PFSK-1 (cell line): ENCODE data around the gene SPATA12.

ENCODE experiments used
- FOXP2 ChIP-seq: optimal IDR thresholded peaks from 2 replicates; pipeline ENCODE3; 2011; ENCODE audit warnings: borderline replicate concordance, control low read depth, inconsistent platforms; ENCODE audit not compliant: insufficient read depth; ENCODE audit errors: extremely low read length, extremely low read depth
- POLR2AphosphoS5 ChIP-seq: IDR thresholded peaks from 2 replicates; pipeline ENCODE4 v1.6.1; 2012; ENCODE audit warnings: low read depth, mild to moderate bottlenecking, control low read depth, low read length, moderate library complexity
- SIN3A ChIP-seq: IDR thresholded peaks from 2 replicates; pipeline ENCODE4 v1.6.1; 2012; ENCODE audit warnings: mild to moderate bottlenecking, low read length, moderate library complexity, borderline replicate concordance; ENCODE audit not compliant: insufficient read depth
- TAF1 ChIP-seq: IDR thresholded peaks from 2 replicates; pipeline ENCODE4 v1.6.1; 2012; ENCODE audit warnings: low read length, control low read depth, borderline replicate concordance; ENCODE audit not compliant: insufficient read depth
- TF ChIP-seq, protein P1 (sequence below), 2 experiments: IDR thresholded peaks; 2 replicates each; pipeline versions ENCODE4 v1.6.1 to v1.8.0; 2011 to 2012; ENCODE audit warnings: low read depth in 2 of 2, low read length in 2 of 2, control low read depth in 1 of 2, inconsistent platforms in 1 of 2, mild to moderate bottlenecking in 1 of 2, moderate library complexity in 1 of 2; ENCODE audit not compliant: insufficient read depth in 1 of 2

DNA sequence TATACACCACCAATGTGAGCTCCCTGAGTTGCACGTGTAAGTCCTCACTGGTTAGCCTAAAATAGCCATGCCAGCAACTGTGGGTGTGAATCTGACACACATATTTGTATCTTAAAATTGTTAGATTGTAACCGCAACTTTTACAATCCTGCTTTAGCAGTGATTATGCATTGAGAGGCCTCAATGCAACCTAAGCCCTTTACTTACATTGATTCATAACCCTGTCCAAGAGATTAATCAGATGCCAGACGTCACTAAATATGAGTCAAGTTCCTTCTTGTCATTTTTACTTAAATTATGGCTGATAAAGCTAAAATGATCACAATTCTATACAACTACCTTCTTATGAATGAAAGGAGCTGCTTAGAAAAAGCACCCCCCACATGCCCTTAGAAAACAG lies 57.8 kb downstream of the SPATA12 start:
- TF ChIP-seq, protein P1, sequence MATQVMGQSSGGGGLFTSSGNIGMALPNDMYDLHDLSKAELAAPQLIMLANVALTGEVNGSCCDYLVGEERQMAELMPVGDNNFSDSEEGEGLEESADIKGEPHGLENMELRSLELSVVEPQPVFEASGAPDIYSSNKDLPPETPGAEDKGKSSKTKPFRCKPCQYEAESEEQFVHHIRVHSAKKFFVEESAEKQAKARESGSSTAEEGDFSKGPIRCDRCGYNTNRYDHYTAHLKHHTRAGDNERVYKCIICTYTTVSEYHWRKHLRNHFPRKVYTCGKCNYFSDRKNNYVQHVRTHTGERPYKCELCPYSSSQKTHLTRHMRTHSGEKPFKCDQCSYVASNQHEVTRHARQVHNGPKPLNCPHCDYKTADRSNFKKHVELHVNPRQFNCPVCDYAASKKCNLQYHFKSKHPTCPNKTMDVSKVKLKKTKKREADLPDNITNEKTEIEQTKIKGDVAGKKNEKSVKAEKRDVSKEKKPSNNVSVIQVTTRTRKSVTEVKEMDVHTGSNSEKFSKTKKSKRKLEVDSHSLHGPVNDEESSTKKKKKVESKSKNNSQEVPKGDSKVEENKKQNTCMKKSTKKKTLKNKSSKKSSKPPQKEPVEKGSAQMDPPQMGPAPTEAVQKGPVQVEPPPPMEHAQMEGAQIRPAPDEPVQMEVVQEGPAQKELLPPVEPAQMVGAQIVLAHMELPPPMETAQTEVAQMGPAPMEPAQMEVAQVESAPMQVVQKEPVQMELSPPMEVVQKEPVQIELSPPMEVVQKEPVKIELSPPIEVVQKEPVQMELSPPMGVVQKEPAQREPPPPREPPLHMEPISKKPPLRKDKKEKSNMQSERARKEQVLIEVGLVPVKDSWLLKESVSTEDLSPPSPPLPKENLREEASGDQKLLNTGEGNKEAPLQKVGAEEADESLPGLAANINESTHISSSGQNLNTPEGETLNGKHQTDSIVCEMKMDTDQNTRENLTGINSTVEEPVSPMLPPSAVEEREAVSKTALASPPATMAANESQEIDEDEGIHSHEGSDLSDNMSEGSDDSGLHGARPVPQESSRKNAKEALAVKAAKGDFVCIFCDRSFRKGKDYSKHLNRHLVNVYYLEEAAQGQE (IDR thresholded peaks at IDR 0.05; ENCODE audit: insufficient read depth in 1 of 2, low read depth in 2 of 2, low read length in 2 of 2): no peak
- no peak for TF ChIP-seq POLR2AphosphoS5
- TF ChIP-seq TAF1: no peak
- no peak for TF ChIP-seq SIN3A
- TF ChIP-seq FOXP2: no peak
